GM12864 (cell line): ENCODE results near the gene PARD3B.

Experiments used
- DNase-seq: peaks from one replicate; pipeline ENCODE4 v3.0.0-alpha.2; 2011; ENCODE audit warnings: low read depth
- H3K4me3 ChIP-seq: 2 replicates; pipeline ENCODE4 v1.5.1; 2011; ENCODE audit warnings: mild to moderate bottlenecking, low read depth, low read length, control low read depth
- TF ChIP-seq, protein P1 (sequence below): IDR thresholded peaks from 2 replicates; pipeline ENCODE4 v1.5.1; 2011; ENCODE audit warnings: low read depth, mild to moderate bottlenecking, moderate library complexity, low read length, control low read depth, inconsistent platforms; ENCODE audit errors: missing control alignments

The PARD3B gene

GRCh38 chr2:205571360-205571959 is 1026.2 kb downstream of the PARD3B start:
- TF ChIP-seq, protein P1, sequence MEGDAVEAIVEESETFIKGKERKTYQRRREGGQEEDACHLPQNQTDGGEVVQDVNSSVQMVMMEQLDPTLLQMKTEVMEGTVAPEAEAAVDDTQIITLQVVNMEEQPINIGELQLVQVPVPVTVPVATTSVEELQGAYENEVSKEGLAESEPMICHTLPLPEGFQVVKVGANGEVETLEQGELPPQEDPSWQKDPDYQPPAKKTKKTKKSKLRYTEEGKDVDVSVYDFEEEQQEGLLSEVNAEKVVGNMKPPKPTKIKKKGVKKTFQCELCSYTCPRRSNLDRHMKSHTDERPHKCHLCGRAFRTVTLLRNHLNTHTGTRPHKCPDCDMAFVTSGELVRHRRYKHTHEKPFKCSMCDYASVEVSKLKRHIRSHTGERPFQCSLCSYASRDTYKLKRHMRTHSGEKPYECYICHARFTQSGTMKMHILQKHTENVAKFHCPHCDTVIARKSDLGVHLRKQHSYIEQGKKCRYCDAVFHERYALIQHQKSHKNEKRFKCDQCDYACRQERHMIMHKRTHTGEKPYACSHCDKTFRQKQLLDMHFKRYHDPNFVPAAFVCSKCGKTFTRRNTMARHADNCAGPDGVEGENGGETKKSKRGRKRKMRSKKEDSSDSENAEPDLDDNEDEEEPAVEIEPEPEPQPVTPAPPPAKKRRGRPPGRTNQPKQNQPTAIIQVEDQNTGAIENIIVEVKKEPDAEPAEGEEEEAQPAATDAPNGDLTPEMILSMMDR = no peak
- no peak for DNase-seq
- no peak overlapping the region for H3K4me3 ChIP-seq

DNA sequence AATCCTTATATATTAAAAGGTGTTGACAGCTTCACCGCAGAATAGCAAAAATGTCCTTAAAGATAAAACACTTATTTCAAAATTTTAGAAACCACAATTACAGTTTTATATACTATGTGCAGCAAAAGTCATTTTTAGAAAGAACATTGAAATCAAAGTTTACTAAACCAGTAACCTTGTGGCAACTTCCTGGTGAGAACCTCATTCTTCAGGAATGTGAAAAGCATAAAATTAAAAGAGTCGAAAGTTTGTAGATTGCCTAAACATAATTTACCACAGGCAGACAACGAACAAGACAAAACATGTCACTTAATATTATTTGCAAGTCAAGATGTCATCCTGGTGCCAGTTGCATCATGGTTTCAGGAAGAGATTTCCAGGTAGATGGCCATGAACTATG is 1028.7 kb downstream of the PARD3B start:
- H3K4me3 ChIP-seq = no peak overlapping the region
- TF ChIP-seq, protein P1 = no peak
- DNase-seq = no peak

DNA sequence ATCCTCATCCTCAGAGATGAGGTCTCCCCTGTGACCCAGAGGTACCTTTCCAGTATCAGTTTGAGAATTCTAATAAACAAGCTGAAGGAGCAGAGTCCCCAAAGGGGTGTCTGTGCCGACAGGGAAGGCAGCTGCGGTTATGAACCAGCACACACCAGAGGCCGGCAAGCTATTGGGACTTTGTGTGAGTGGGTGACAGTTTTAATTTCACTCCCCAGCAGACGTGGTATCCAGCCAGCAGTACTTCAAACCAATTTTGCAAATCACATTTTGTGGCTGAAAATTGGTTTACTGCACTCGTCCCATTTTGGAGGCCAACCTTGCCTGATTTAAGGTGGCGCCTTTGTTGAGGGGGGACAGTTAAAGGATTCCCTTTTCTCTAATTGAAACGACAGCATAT is 1034.1 kb downstream of the PARD3B start:
- no peak overlapping the region for H3K4me3 ChIP-seq
- TF ChIP-seq, protein P1 = no peak
- no peak for DNase-seq

DNA sequence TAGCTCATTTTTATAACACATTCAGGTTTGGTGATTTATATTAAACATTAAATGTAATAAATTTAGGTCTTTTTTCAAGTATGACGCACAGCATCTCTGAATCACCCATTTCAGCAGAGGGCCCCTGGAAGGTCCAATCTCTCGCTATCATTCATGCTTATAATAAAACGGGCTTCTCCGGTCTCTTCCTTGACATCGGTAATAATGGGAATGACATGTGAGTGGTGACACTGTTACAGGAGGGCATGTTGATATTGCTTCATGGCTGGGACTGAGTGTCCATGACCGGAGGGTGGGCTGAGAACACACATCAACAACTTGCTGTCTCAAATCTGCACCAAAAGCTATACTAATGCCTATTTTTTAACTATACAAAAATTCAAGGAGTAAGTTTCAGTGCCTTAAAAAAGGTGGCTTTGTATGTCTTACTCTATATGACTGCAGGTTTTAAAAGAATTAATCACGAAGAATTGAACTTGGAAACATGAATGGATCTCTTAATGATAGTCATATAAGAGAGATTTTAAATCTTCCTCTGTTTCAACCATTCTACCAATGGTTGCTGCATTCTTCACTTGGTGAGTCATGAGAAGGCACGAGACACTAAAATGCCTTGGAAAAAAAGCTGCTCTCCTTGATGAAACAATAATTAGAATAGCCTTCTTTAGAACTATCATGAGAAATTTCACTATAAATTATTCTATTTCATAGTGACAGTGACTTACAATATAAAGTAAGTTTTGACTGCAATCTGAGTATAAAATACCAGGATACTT is 1035.1 kb downstream of the PARD3B start:
- no peak for DNase-seq
- TF ChIP-seq, protein P1 = no peak
- H3K4me3 ChIP-seq = no peak overlapping the region

DNA sequence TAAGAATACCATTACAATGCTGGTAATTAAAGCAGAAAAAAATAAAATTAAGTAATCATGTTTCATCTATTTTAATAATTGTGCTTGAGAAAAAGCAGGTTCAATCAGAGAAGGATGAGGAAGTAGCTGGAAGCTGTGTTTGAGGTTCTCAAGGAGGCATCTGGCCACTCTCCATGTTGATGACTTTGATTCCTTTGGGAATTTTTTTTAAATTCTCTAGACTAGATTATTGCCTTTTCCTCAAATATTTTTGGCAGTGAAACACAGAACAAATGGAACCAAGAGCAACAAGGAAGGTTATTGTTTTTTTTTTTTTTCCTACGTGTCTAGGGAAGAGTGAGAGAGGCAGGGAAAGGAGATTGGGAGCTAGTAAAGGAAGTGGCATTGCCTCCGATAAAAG is 1037.1 kb downstream of the PARD3B start:
- TF ChIP-seq, protein P1 = no peak
- DNase-seq = no peak
- no peak overlapping the region for H3K4me3 ChIP-seq

GRCh38 chr2:205585449-205586383 is 1040.4 kb downstream of the PARD3B start:
- no peak for DNase-seq

More at GRCh38 chr2:205585449-205586383, 1040.4 kb downstream of the PARD3B start:
- no peak overlapping the region for H3K4me3 ChIP-seq
- TF ChIP-seq, protein P1 = no peak
